GM21360 (cell line): ENCODE results near the gene SLC44A1.

Experiments
- ATAC-seq: cut with Tn5 transposase; IDR thresholded peaks from one replicate; pipeline ENCODE4 v1.9.1; 2021; ENCODE audit warnings: mild to moderate bottlenecking, moderate library complexity; ENCODE audit not compliant: unreplicated experiment

Gene SLC44A1

GRCh38 chr9:105331160-105331559 is 86.7 kb downstream of the SLC44A1 start:
- peak; percentile 18 for ATAC-seq

- no peak for ATAC-seq
Observed at GRCh38 chr9:105331755-105332154, 87.3 kb downstream of the SLC44A1 start.

- ATAC-seq, result no peak
Observed at GRCh38 chr9:105332471-105332870, 88.0 kb downstream of the SLC44A1 start.

- no peak for ATAC-seq
Observed at GRCh38 chr9:105333076-105333475, 88.6 kb downstream of the SLC44A1 start.

- no peak for ATAC-seq
Observed at GRCh38 chr9:105333811-105334210, 89.4 kb downstream of the SLC44A1 start.

- no peak for ATAC-seq
Observed at GRCh38 chr9:105338308-105338707, 93.9 kb downstream of the SLC44A1 start.

GRCh38 chr9:105339849-105340248 is 95.4 kb downstream of the SLC44A1 start:
- no peak for ATAC-seq

GRCh38 chr9:105341434-105342146 is 97.1 kb downstream of the SLC44A1 start:
- peak; percentile 75 for ATAC-seq

GRCh38 chr9:105342147-105342505 is 97.7 kb downstream of the SLC44A1 start:
- peak; percentile 25 for ATAC-seq

GRCh38 chr9:105344283-105344682 is 99.8 kb downstream of the SLC44A1 start:
- ATAC-seq, result no peak

- ATAC-seq, result no peak
Observed at GRCh38 chr9:105345626-105346025, 101.2 kb downstream of the SLC44A1 start.

GRCh38 chr9:105346273-105346672 is 101.8 kb downstream of the SLC44A1 start:
- ATAC-seq, result no peak

- ATAC-seq, result no peak
Observed at GRCh38 chr9:105354448-105354847, 110.0 kb downstream of the SLC44A1 start.

GRCh38 chr9:105355781-105356180 is 111.3 kb downstream of the SLC44A1 start:
- peak; percentile 76 for ATAC-seq

GRCh38 chr9:105357937-105358336 is 113.5 kb downstream of the SLC44A1 start:
- peak; percentile 90 for ATAC-seq

GRCh38 chr9:105359892-105360291 is 115.4 kb downstream of the SLC44A1 start:
- ATAC-seq, result no peak

- no peak for ATAC-seq
Observed at GRCh38 chr9:105360344-105360743, 115.9 kb downstream of the SLC44A1 start.

- ATAC-seq, result no peak
Observed at GRCh38 chr9:105361873-105362272, 117.4 kb downstream of the SLC44A1 start.

GRCh38 chr9:105362470-105362869 is 118.0 kb downstream of the SLC44A1 start:
- no peak for ATAC-seq

GRCh38 chr9:105363837-105364236 is 119.4 kb downstream of the SLC44A1 start:
- ATAC-seq, result no peak

- ATAC-seq, result no peak
Observed at GRCh38 chr9:105369911-105370310, 125.5 kb downstream of the SLC44A1 start.

GRCh38 chr9:105373723-105374122 is 129.3 kb downstream of the SLC44A1 start:
- ATAC-seq, result no peak

- ATAC-seq, result no peak
Observed at GRCh38 chr9:105375323-105375722, 130.9 kb downstream of the SLC44A1 start.
